ENCODE results near the gene ABLIM2. TPM values are rescaled to one million over a fixed set of nuclear protein-coding genes. Genes with fewer than 3 reads are reported as not detected.

ABLIM2 gene
- total RNA-seq, 1 experiment from 2014 or later = 6.1 TPM

DNA sequence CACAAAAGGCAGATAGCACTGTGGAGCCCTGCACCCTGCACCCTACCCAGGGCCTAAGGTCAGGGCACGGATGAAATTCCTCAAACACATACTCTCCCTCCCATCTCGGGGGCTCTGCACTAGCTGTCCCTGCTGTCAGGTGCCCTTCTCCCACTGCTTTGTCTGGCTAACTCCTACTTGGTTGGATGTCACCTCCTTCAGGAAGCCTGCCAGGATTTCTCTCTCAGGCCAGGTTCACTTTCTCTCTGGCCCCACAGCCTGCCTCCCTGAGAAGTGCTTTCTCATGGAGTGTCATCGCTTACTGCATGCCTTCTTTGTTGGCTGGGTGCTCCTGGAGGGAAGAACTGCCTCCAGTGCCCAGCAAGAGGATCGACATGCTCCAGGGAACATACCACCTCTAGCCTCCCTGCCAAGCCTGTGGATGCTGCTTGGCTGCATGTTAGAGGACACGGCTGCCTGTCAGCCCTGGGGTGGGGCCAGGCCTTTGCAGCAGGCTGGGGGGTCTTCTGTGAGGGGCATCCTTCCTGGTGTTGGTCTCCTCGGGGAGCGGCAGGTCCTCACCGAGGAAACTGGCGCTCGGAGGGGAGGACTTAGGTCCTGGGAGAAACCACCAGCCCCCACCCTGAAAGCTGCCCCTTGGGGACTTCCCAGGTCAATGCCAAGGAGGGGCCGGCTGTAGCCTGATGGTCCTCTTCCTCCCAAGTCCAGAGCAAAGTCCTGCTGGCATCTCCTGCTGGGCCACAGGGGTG is 15.0 kb downstream of the ABLIM2 start:
- ChIA-PET CTCF (no interaction called here), POLR2A (no interaction called here), RAD21 (ENCODE audit: low non-redundant PET in 1 of 2, low total read pairs in 2 of 2, uncharacterized antibody in 2 of 2, unreplicated experiment in 2 of 2) (no interaction called here)
- ATAC-seq = no peak
- H3K27ac ChIP-seq (ENCODE audit: low read depth, low read length) = no peak overlapping the region
- peaks cover 11 to 18% of the 10 kb centered on the region in 2 experiments for H3K4me1 ChIP-seq (ENCODE audit: control insufficient read depth in 1 of 2, insufficient read depth in 2 of 2, low read length in 2 of 2)
- H3K79me2 ChIP-seq (ENCODE audit: insufficient read depth, low read length) = no peaks in the 10 kb centered on the region
- H2AFZ ChIP-seq (ENCODE audit: low read depth, low read length, poor library complexity, severe bottlenecking) = no peak overlapping the region
- H3K4me2 ChIP-seq (ENCODE audit: low read length) = no peak overlapping the region
- no peaks in the 10 kb centered on the region for H3K9me2 ChIP-seq (ENCODE audit: insufficient read depth)
- no TSS peak for BruUV-seq (replicated peaks)
- no peak overlapping the region for H3K4me3 ChIP-seq (replicated peaks in 1 of 2; ENCODE audit: low read depth in 1 of 2, low read length in 2 of 2)
- no peak for TF ChIP-seq CBX3 (IDR thresholded peaks at IDR 0.05; ENCODE audit: low read depth)
- TF ChIP-seq ELF1 (IDR thresholded peaks at IDR 0.05; ENCODE audit: borderline replicate concordance, low read depth) = no peak
- no peak for TF ChIP-seq ZFX (IDR thresholded peaks at IDR 0.05)
- no peak for TF ChIP-seq SIN3A (IDR thresholded peaks at IDR 0.05; ENCODE audit: low read depth)
- no peak for TF ChIP-seq ZNF274 (IDR thresholded peaks at IDR 0.05; ENCODE audit: low read depth, low read length)
- no peak for TF ChIP-seq JUND (IDR thresholded peaks at IDR 0.05)
- no peak for TF ChIP-seq MAX (IDR thresholded peaks at IDR 0.05)
- TF ChIP-seq ZBTB33 (IDR thresholded peaks at IDR 0.05; ENCODE audit: extremely low read depth, insufficient replicate concordance, low read length) = no peak
- no peak for TF ChIP-seq SP1 (IDR thresholded peaks at IDR 0.05; ENCODE audit: low read depth)
- no peak for TF ChIP-seq CEBPB (IDR thresholded peaks at IDR 0.05; ENCODE audit: low read depth)
- no peak for TF ChIP-seq YY1 (IDR thresholded peaks at IDR 0.05; ENCODE audit: extremely low read depth, insufficient replicate concordance, low read depth, low read length)
- TF ChIP-seq FOSL1 (IDR thresholded peaks at IDR 0.05; ENCODE audit: low read depth) = no peak
- no peak for TF ChIP-seq RAD21 (IDR thresholded peaks at IDR 0.05; ENCODE audit: low read depth)
- TF ChIP-seq ATF3 (IDR thresholded peaks at IDR 0.05) = no peak
- no peaks in the 10 kb centered on the region for H4K20me1 ChIP-seq (ENCODE audit: insufficient read depth)
- H3K36me3 ChIP-seq (ENCODE audit: control insufficient read depth in 1 of 2, insufficient read depth in 2 of 2, low read length in 2 of 2) = no peaks in the 10 kb centered on the region
- H3K9ac ChIP-seq (ENCODE audit: low read length) = no peak overlapping the region
- DNase-seq (ENCODE audit: low read depth, low spot score) = no peak
- intact Hi-C loops (cut with micrococcal nuclease) = no loop called here
- H3K9me3 ChIP-seq (ENCODE audit: control insufficient read depth in 1 of 2, insufficient read depth in 1 of 2, low read depth in 1 of 2, low read length in 2 of 2) = no peaks in the 10 kb centered on the region
- no peaks in the 10 kb centered on the region for H3K27me3 ChIP-seq (ENCODE audit: insufficient read depth, low read length)
